ENCODE data around the gene JMJD6. TPM values are rescaled to one million over a fixed set of nuclear protein-coding genes. Genes with fewer than 3 reads are reported as not detected.
A peak's percentile ranks its signal among the peaks of the same experiment; 100 is the strongest.

JMJD6 gene
- total RNA-seq, 1 donor from 2014 or later: 65.2 TPM

DNA sequence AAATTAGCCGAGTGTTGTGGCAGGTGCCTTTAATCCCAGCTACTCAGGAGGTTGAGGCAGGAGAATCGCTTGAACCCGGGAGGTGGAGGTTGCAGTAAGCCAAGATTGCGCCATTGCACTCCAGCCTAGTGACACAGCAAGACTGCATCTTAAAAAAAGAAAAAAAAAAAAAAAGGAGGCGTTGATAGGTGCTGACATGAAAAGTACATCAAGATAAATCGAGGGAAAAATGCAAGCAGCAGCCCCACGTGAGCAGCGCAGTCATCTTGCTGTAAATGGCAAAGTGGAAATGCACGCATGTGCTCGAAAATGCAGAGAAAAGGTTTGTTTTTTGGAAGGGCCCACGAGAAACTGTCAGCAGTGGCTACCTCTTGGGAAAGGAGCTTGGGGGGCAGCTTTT is 36.5 kb downstream of the JMJD6 start:
- intact Hi-C loops (cut with micrococcal nuclease): no loop called here
- H3K4me1 ChIP-seq: peaks cover 100% of the 10 kb centered on the region
- no peak for DNase-seq
- TF ChIP-seq CTCF (IDR thresholded peaks at IDR 0.05; ENCODE audit: borderline replicate concordance): no peak
- no peak overlapping the region for H3K4me3 ChIP-seq
- H3K36me3 ChIP-seq: peaks cover 7% of the 10 kb centered on the region
- H3K9me3 ChIP-seq (replicated peaks): no peaks in the 10 kb centered on the region
- H3K27ac ChIP-seq (replicated peaks): peak overlapping the region; percentile 98
- no peaks in the 10 kb centered on the region for H3K27me3 ChIP-seq (ENCODE audit: low read depth)

DNA sequence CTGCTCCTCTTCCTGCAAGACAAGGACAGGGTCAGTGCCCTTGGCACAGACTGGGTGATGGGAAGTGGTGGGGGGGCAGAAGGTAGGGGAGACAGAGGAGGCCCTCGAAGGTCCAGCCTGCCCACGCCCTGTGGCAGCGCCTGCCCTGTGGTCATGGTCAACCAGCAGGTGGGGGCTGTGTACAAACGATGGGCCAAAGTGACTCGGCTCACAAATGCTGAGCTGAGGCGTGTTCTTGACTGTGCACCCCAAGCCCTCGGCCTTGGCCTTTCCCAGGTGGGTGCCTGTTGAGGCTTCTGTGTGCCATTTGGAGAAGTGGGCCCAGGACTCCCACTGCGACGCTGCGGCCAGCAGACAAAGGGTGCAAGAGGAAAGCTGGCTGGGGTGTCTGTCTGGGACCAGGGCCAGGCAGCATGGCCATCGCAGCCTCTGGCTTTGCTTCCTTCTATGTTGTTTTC is 38.2 kb downstream of the JMJD6 start:
- Histone ChIP-seq H3K4me1 (peaks cover 100% of the 10 kb centered on the region), H3K27me3 (ENCODE audit: low read depth) (no peaks in the 10 kb centered on the region), H3K4me3 (peak overlapping the region; percentile 46), H3K27ac (replicated peaks) (peak overlapping the region; percentile 98), H3K9me3 (replicated peaks) (no peaks in the 10 kb centered on the region), H3K36me3 (peaks cover 23% of the 10 kb centered on the region)
- DNase-seq: no peak
- intact Hi-C loops (cut with micrococcal nuclease): no loop called here
- no peak for TF ChIP-seq CTCF (IDR thresholded peaks at IDR 0.05; ENCODE audit: borderline replicate concordance)

DNA sequence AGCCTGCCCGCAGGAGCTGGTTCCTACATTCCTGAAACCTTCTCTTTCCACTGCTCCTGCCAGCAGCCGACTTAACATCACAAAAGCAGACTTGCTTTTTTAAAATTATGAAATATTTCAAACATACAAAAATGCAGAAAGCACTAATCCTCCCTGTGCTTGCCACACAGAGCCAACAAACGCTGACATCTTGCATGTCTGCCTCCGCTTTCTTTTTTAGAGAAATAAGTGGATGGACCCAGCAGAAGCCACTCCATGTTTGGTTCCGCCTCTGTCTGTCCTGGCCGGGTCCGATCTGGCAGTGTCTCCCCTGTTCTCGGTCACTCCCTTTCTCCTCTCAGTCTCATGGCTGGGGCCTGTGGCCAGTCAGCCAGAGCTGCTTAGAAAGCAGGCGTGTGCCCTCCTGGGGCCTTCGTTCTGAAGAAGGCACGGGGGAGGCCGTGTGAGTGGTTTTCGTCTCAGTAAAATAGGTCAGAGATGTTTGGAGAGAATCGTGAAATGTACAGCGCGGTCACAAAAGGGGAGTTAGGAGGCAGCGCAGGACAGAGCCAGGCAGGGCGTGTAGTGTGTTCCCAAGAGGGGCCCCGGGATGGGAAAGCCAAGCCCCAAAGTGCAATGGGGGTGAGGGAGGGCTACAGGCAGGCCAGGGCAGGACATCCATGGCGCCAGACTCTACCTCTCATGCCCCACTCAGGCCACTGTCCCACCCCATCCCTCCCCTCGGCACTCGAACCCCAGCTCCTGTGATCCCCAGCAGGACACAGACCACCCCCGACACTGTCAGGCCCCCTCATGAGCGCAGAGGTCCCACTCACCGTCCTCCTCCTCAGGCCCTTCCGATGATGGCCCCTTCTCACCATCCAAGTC is 38.9 kb downstream of the JMJD6 start:
- H3K9me3 ChIP-seq (replicated peaks): no peaks in the 10 kb centered on the region
- peaks cover 100% of the 10 kb centered on the region for H3K4me1 ChIP-seq
- DNase-seq: peak; percentile 79
- no peak for TF ChIP-seq CTCF (IDR thresholded peaks at IDR 0.05; ENCODE audit: borderline replicate concordance)
- peaks cover 29% of the 10 kb centered on the region for H3K36me3 ChIP-seq
- peak overlapping the region; percentile 98 for H3K27ac ChIP-seq (replicated peaks)
- H3K4me3 ChIP-seq: peak overlapping the region; percentile 46
- intact Hi-C loops (cut with micrococcal nuclease): no loop called here
- no peaks in the 10 kb centered on the region for H3K27me3 ChIP-seq (ENCODE audit: low read depth)

- DNase-seq: no peak
- Histone ChIP-seq H3K4me1 (peaks cover 100% of the 10 kb centered on the region), H3K4me3 (peak overlapping the region; percentile 46), H3K27ac (replicated peaks) (peak overlapping the region; percentile 98), H3K36me3 (peaks cover 32% of the 10 kb centered on the region), H3K27me3 (ENCODE audit: low read depth) (no peaks in the 10 kb centered on the region), H3K9me3 (replicated peaks) (no peaks in the 10 kb centered on the region)
- TF ChIP-seq CTCF (IDR thresholded peaks at IDR 0.05; ENCODE audit: borderline replicate concordance): no peak
- intact Hi-C loops (cut with micrococcal nuclease): no loop called here
Observed at GRCh38 chr17:76686538-76687297, 39.7 kb downstream of the JMJD6 start.

DNA sequence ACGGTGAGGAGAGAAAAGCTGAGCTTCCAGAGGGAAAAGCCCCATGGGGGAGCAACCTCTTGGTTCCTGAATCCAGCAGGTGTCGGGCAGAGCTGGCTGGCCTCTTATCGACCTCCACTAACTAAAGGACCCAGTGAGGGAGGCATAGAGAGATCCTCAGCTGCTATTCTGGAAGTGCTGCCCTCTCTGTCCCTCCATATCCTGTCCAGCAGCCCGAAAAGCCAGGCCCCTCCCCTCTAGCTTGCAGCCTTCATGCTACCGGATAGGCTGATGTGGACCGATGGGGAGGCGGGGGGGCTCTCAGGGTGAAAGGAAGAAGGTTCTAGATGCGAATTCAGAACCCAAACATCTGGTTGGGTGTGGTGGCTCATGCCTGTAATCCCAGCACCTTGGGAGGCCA is 40.6 kb downstream of the JMJD6 start:
- H3K4me3 ChIP-seq: no peak overlapping the region
- peaks cover 34% of the 10 kb centered on the region for H3K36me3 ChIP-seq
- peaks cover 100% of the 10 kb centered on the region for H3K4me1 ChIP-seq
- no peaks in the 10 kb centered on the region for H3K27me3 ChIP-seq (ENCODE audit: low read depth)
- H3K9me3 ChIP-seq (replicated peaks): no peaks in the 10 kb centered on the region
- H3K27ac ChIP-seq (replicated peaks): peak overlapping the region; percentile 98
- intact Hi-C loops (cut with micrococcal nuclease): no loop called here
- TF ChIP-seq CTCF (IDR thresholded peaks at IDR 0.05; ENCODE audit: borderline replicate concordance): no peak
- no peak for DNase-seq

Measured in left ventricle myocardium inferior (tissue), 1 donor.